ENCODE measurements around the gene MEF2C.

Gene MEF2C

GRCh38 chr5:88829054-88829453 lies 53.9 kb downstream of the MEF2C start:
- no peak for DNase-seq (ENCODE audit: low read depth)

- no peak for DNase-seq (ENCODE audit: low read depth)
Measured at GRCh38 chr5:88827997-88828396, 55.0 kb downstream of the MEF2C start.

- no peak for DNase-seq (ENCODE audit: low read depth)
Measured at GRCh38 chr5:88826646-88827585, 56.1 kb downstream of the MEF2C start.

- DNase-seq (ENCODE audit: low read depth): no peak
Measured at GRCh38 chr5:88825584-88826315, 57.2 kb downstream of the MEF2C start.

- DNase-seq (ENCODE audit: low read depth): no peak
Measured at GRCh38 chr5:88824892-88825583, 57.9 kb downstream of the MEF2C start.

GRCh38 chr5:88824141-88824540 lies 58.8 kb downstream of the MEF2C start:
- DNase-seq (ENCODE audit: low read depth): no peak

- DNase-seq (ENCODE audit: low read depth): no peak
Measured at GRCh38 chr5:88823201-88823600, 59.8 kb downstream of the MEF2C start.

- DNase-seq (ENCODE audit: low read depth): no peak
Measured at GRCh38 chr5:88821161-88821560, 61.8 kb downstream of the MEF2C start.

GRCh38 chr5:88820581-88820980 lies 62.4 kb downstream of the MEF2C start:
- DNase-seq (ENCODE audit: low read depth): no peak

GRCh38 chr5:88819301-88819999 lies 63.5 kb downstream of the MEF2C start:
- DNase-seq (ENCODE audit: low read depth): no peak

- DNase-seq (ENCODE audit: low read depth): no peak
Measured at GRCh38 chr5:88818296-88818695, 64.7 kb downstream of the MEF2C start.

GRCh38 chr5:88816195-88816594 lies 66.8 kb downstream of the MEF2C start:
- DNase-seq (ENCODE audit: low read depth): no peak

GRCh38 chr5:88815050-88815789 lies 67.8 kb downstream of the MEF2C start:
- no peak for DNase-seq (ENCODE audit: low read depth)

GRCh38 chr5:88813805-88814575 lies 69.0 kb downstream of the MEF2C start:
- DNase-seq (ENCODE audit: low read depth): no peak

- DNase-seq (ENCODE audit: low read depth): no peak
Measured at GRCh38 chr5:88813244-88813643, 69.7 kb downstream of the MEF2C start.

GRCh38 chr5:88808153-88808552 lies 74.8 kb downstream of the MEF2C start:
- DNase-seq (ENCODE audit: low read depth): no peak

GRCh38 chr5:88807327-88807726 lies 75.7 kb downstream of the MEF2C start:
- no peak for DNase-seq (ENCODE audit: low read depth)

GRCh38 chr5:88806338-88806737 lies 76.6 kb downstream of the MEF2C start:
- DNase-seq (ENCODE audit: low read depth): no peak

GRCh38 chr5:88805151-88805784 lies 77.7 kb downstream of the MEF2C start:
- DNase-seq (ENCODE audit: low read depth): no peak

GRCh38 chr5:88804444-88804843 lies 78.5 kb downstream of the MEF2C start:
- DNase-seq (ENCODE audit: low read depth): no peak
